Measurements from ENCODE around the gene CHST8.

CHST8 gene

GRCh38 chr19:33701565-33701964, 79.8 kb downstream of the CHST8 start:
- TF ChIP-seq CREB1 (IDR thresholded peaks at IDR 0.05; ENCODE audit: low read depth) = no peak

GRCh38 chr19:33702606-33703437, 81.1 kb downstream of the CHST8 start:
- no peak for TF ChIP-seq EGR1 (IDR thresholded peaks at IDR 0.05)
- TF ChIP-seq TAF1 (IDR thresholded peaks at IDR 0.05; ENCODE audit: low read depth) = no peak
- TF ChIP-seq NFIC (IDR thresholded peaks at IDR 0.05) = no peak
- no peak for TF ChIP-seq YY1 (IDR thresholded peaks at IDR 0.05; ENCODE audit: low read depth)
- TF ChIP-seq, protein P1, sequence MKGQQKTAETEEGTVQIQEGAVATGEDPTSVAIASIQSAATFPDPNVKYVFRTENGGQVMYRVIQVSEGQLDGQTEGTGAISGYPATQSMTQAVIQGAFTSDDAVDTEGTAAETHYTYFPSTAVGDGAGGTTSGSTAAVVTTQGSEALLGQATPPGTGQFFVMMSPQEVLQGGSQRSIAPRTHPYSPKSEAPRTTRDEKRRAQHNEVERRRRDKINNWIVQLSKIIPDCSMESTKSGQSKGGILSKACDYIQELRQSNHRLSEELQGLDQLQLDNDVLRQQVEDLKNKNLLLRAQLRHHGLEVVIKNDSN (IDR thresholded peaks at IDR 0.05) = no peak
- no peak for TF ChIP-seq ZBTB7A (IDR thresholded peaks at IDR 0.05; ENCODE audit: low read depth)
- no peak for TF ChIP-seq RAD21 (IDR thresholded peaks at IDR 0.05; ENCODE audit: low read depth)

GRCh38 chr19:33703438-33703750, 81.6 kb downstream of the CHST8 start:
- no peak for TF ChIP-seq CREB1 (IDR thresholded peaks at IDR 0.05; ENCODE audit: low read depth)
- TF ChIP-seq TEAD4 (IDR thresholded peaks at IDR 0.05) = no peak
- no peak for TF ChIP-seq EGR1 (IDR thresholded peaks at IDR 0.05)
- TF ChIP-seq REST (IDR thresholded peaks at IDR 0.05; ENCODE audit: low read depth) = no peak
- no peak for TF ChIP-seq FOXM1 (IDR thresholded peaks at IDR 0.05; ENCODE audit: borderline replicate concordance, low read depth)
- no peak for TF ChIP-seq ZBTB7A (IDR thresholded peaks at IDR 0.05; ENCODE audit: low read depth)
- no peak for TF ChIP-seq CEBPB (IDR thresholded peaks at IDR 0.05)

- TF ChIP-seq, protein P1 (IDR thresholded peaks at IDR 0.05) = no peak
- TF ChIP-seq ZBTB7A (IDR thresholded peaks at IDR 0.05; ENCODE audit: low read depth) (no peak), TCF12 (IDR thresholded peaks at IDR 0.05; ENCODE audit: low read depth) (no peak), EGR1 (IDR thresholded peaks at IDR 0.05) (no peak), NFIC (IDR thresholded peaks at IDR 0.05) (no peak), FOXM1 (IDR thresholded peaks at IDR 0.05; ENCODE audit: borderline replicate concordance, low read depth) (no peak), YY1 (IDR thresholded peaks at IDR 0.05; ENCODE audit: low read depth) (no peak), RAD21 (IDR thresholded peaks at IDR 0.05; ENCODE audit: low read depth) (no peak), CREB1 (IDR thresholded peaks at IDR 0.05; ENCODE audit: low read depth) (no peak), EP300 (IDR thresholded peaks at IDR 0.05; ENCODE audit: borderline replicate concordance) (no peak), TEAD4 (IDR thresholded peaks at IDR 0.05) (no peak), TAF1 (IDR thresholded peaks at IDR 0.05; ENCODE audit: low read depth) (no peak), REST (IDR thresholded peaks at IDR 0.05; ENCODE audit: low read depth) (no peak), CEBPB (IDR thresholded peaks at IDR 0.05) (no peak)
- TF ChIP-seq, protein P2, sequence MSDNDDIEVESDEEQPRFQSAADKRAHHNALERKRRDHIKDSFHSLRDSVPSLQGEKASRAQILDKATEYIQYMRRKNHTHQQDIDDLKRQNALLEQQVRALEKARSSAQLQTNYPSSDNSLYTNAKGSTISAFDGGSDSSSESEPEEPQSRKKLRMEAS (IDR thresholded peaks at IDR 0.05) = no peak
These were observed 82.1 kb downstream of the CHST8 start for GRCh38 chr19:33703821-33704220.

DNA sequence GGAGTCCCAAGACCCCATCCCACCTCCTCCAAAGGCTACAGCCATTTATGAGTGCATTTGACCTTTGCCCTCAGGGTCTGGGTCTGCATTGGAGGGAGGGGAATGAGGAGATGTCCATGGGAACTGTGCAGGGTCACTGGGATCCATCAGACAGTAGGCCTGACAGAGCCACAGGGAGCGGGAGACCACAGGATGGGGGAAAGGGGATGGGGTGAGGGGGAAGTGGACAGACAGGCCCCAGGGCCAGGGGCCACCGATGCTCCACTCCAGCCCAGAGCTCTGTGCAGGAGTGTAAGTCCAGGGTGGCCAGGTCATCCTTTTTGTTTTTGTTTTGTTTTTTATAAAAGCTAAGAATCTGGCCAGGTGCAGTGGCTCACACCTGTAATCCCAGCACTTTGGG, 82.5 kb downstream of the CHST8 start:
- TF ChIP-seq YY1 (IDR thresholded peaks at IDR 0.05; ENCODE audit: low read depth) (no peak), FOXM1 (IDR thresholded peaks at IDR 0.05; ENCODE audit: borderline replicate concordance, low read depth) (no peak), TCF12 (IDR thresholded peaks at IDR 0.05; ENCODE audit: low read depth) (no peak), TAF1 (IDR thresholded peaks at IDR 0.05; ENCODE audit: low read depth) (no peak), CEBPB (IDR thresholded peaks at IDR 0.05) (no peak), REST (IDR thresholded peaks at IDR 0.05; ENCODE audit: low read depth) (no peak), EGR1 (IDR thresholded peaks at IDR 0.05) (no peak), ZBTB7A (IDR thresholded peaks at IDR 0.05; ENCODE audit: low read depth) (no peak), EP300 (IDR thresholded peaks at IDR 0.05; ENCODE audit: borderline replicate concordance) (no peak)
- TF ChIP-seq, protein P1 (IDR thresholded peaks at IDR 0.05) = no peak
